ENCODE results near the gene SLX9. TPM values are rescaled to one million over a fixed set of nuclear protein-coding genes. Genes with fewer than 3 reads are reported as not detected.

The SLX9 gene
- total RNA-seq, 4 donors from 2014 or later = 20.8 to 59.3 (median 27.6) TPM

DNA sequence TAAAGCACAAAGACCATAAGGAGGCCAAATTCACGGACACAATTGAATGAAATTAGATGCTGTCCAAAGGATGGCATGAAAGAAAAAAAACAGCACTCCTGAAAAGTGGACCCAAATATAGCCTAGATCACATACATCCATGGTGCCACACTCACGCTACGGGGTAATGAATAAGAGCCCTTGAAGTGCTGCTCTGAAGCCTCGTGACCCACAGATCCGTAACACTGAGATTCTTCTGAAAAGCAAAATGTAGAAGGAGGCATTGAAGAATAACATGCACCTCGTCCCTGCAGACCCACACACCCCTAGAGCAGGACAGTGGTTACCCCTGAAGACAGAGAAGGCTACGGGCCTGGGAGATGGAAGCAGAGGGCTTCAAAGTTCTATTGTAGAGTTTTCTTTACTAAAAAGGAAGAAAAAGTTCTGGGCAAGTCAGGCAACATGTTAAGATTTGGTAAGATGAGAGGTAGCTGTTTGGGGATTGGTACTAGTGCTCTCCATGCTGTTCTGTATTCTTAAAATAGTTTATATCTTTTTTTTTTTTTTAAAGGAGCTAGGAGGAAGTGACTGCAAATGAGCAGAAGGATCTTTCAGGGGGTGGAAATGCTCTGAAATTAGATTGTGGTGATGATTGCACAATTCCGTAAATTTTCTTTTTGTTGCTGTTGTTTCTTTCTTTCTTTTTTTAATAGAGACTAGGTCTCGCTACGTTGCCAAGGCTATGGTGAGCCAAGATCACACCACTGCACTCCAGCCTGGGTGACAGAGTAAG is 15.0 kb upstream of the SLX9 start:
- WGBS = 69% methylated on average over 10 of the region's 10 CpGs
- Histone ChIP-seq H3K9me3 (no peaks in the 10 kb centered on the region), H3K4me1 (peaks cover 0 to 47% (median 21%) of the 10 kb centered on the region in 4 donors), H3K27me3 (peaks cover 0 to 61% (median under 1%) of the 10 kb centered on the region in 4 donors), H3K27ac (replicated peaks in 1 of 4) (peak overlapping the region in 1 of 4 donors; percentile 45), H3K4me3 (no peak overlapping the region), H3K36me3 (no peaks in the 10 kb centered on the region)
- no peak for TF ChIP-seq POLR2A (IDR thresholded peaks at IDR 0.05; ENCODE audit: low read depth)
- no peak for TF ChIP-seq EP300 (IDR thresholded peaks at IDR 0.05)
- TF ChIP-seq, protein P1, sequence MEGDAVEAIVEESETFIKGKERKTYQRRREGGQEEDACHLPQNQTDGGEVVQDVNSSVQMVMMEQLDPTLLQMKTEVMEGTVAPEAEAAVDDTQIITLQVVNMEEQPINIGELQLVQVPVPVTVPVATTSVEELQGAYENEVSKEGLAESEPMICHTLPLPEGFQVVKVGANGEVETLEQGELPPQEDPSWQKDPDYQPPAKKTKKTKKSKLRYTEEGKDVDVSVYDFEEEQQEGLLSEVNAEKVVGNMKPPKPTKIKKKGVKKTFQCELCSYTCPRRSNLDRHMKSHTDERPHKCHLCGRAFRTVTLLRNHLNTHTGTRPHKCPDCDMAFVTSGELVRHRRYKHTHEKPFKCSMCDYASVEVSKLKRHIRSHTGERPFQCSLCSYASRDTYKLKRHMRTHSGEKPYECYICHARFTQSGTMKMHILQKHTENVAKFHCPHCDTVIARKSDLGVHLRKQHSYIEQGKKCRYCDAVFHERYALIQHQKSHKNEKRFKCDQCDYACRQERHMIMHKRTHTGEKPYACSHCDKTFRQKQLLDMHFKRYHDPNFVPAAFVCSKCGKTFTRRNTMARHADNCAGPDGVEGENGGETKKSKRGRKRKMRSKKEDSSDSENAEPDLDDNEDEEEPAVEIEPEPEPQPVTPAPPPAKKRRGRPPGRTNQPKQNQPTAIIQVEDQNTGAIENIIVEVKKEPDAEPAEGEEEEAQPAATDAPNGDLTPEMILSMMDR (IDR thresholded peaks at IDR 0.05) = no peak
- no peak for TF ChIP-seq POLR2AphosphoS5 (IDR thresholded peaks at IDR 0.05)
- intact Hi-C loops (cut with DNase I) = no loop called here
- no peak for DNase-seq (ENCODE audit: extremely low spot score)

- Histone ChIP-seq H3K36me3 (no peaks in the 10 kb centered on the region), H3K9me3 (no peaks in the 10 kb centered on the region), H3K27ac (replicated peaks in 1 of 4) (no peak overlapping the region), H3K4me3 (no peak overlapping the region), H3K27me3 (peaks cover 0 to 61% (median 3%) of the 10 kb centered on the region in 4 donors), H3K4me1 (peaks cover 0 to 47% (median 21%) of the 10 kb centered on the region in 4 donors)
- TF ChIP-seq EP300 (IDR thresholded peaks at IDR 0.05) = no peak
- TF ChIP-seq, protein P1 (IDR thresholded peaks at IDR 0.05) = no peak
- TF ChIP-seq POLR2AphosphoS5 (IDR thresholded peaks at IDR 0.05) = no peak
- TF ChIP-seq POLR2A (IDR thresholded peaks at IDR 0.05; ENCODE audit: low read depth) = no peak
- intact Hi-C loops (cut with DNase I) = no loop called here
- no peak for DNase-seq (ENCODE audit: extremely low spot score)
- 80% methylated on average over 1 of the region's 1 CpG for WGBS
Observed at GRCh38 chr21:44925378-44925755, 14.5 kb upstream of the SLX9 start.

DNA sequence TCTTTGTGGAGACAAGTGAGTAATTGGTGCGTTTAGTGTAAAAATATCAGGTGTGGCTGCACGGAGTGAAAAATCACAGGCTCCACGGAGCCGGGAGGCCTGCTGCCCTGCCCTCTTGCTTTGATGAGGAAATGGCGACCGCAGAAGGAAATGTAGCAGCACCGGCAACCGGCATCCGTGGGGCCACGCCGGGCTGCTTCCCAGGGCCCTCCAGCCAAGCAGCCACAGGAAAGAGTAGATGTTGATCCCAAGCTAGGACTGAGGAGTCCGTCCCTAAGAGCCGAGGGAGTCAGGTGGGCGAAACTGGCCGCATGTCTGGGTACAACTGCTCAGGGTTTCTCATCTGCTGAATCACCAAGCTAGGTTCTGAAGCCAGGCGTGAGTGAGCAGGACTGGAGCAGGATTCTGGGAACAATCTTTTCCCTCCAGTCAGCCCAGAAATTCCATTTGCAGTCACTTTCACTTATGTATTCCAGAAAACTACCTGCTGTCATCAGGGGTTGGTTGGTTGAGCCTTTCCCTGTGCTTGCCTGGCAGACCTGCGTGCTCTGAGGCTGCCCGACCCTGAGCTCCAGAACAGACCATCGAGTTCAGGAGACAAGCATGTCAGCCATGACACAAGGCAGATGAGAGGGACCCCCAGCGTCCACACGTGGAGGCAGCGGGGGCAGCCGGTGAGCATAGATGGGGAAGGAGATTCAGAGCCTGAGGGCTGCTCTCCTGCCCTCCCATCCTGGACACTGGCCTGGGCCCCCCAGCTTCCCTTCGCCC is 13.3 kb upstream of the SLX9 start:
- H3K4me3 ChIP-seq = no peak overlapping the region
- no peak overlapping the region for H3K27ac ChIP-seq (replicated peaks in 1 of 4)
- WGBS = 65% methylated on average over 17 of the region's 24 CpGs
- TF ChIP-seq POLR2A (IDR thresholded peaks at IDR 0.05; ENCODE audit: low read depth) (no peak), EP300 (IDR thresholded peaks at IDR 0.05) (no peak), POLR2AphosphoS5 (IDR thresholded peaks at IDR 0.05) (no peak)
- TF ChIP-seq, protein P1 (IDR thresholded peaks at IDR 0.05) = no peak
- no peaks in the 10 kb centered on the region for H3K9me3 ChIP-seq
- intact Hi-C loops (cut with DNase I) = no loop called here
- H3K27me3 ChIP-seq = peaks cover 0 to 61% (median 11%) of the 10 kb centered on the region in 4 donors
- no peak for DNase-seq (ENCODE audit: extremely low spot score)
- no peaks in the 10 kb centered on the region for H3K36me3 ChIP-seq
- H3K4me1 ChIP-seq = peaks cover 8 to 56% (median 31%) of the 10 kb centered on the region in 4 donors

DNA sequence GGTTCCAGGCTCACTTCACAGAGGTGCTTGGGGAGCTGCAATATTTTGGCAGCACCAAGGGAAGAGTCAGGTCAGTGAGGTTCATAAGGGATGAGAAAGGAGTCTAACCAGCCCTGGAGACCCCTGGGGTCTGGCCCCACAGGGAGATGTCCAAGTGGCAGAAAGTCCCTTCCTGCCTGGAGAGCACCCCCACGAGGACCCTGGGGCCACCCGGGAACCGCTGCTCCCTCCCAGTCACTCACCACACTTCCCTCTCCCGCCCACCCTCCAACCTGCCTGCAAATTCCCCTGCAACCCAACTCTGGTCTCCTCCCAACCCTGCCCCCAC is 12.6 kb upstream of the SLX9 start:
- TF ChIP-seq EP300 (IDR thresholded peaks at IDR 0.05) = no peak
- no peak for TF ChIP-seq POLR2AphosphoS5 (IDR thresholded peaks at IDR 0.05)
- no peak for TF ChIP-seq POLR2A (IDR thresholded peaks at IDR 0.05; ENCODE audit: low read depth)
- TF ChIP-seq, protein P1 (IDR thresholded peaks at IDR 0.05) = no peak
- H3K4me3 ChIP-seq = no peak overlapping the region
- no peaks in the 10 kb centered on the region for H3K9me3 ChIP-seq
- WGBS = 26% methylated on average over 4 of the region's 4 CpGs
- DNase-seq (ENCODE audit: extremely low spot score) = no peak
- peaks cover 15 to 63% (median 38%) of the 10 kb centered on the region in 4 donors for H3K4me1 ChIP-seq
- no peaks in the 10 kb centered on the region for H3K36me3 ChIP-seq
- H3K27ac ChIP-seq (replicated peaks in 1 of 4) = no peak overlapping the region
- intact Hi-C loops (cut with DNase I) = no loop called here
- H3K27me3 ChIP-seq = peaks cover 0 to 68% (median 17%) of the 10 kb centered on the region in 4 donors

Measured in esophagus muscularis mucosa (tissue), 4 donors.